ENCODE measurements around the gene SUMF2.

GRCh38 chr7:56040730-56041129, 23.4 kb upstream of the SUMF2 start:
- TF ChIP-seq SMC3 (IDR thresholded peaks at IDR 0.05), result no peak
- TF ChIP-seq CTCF (IDR thresholded peaks at IDR 0.05), result no peak
- no peak for TF ChIP-seq REST (IDR thresholded peaks at IDR 0.05)

Measured in A549 (cell line).